DMS 273 (cell line): ENCODE data around the gene WDR33.

Experiments
- DNase-seq: peaks from one replicate; lab custom pipeline; 2025; ENCODE audit not compliant: unreplicated experiment; lab: John Stamatoyannopoulos, UW

Gene WDR33

GRCh38 chr2:127721978-127722355 lies 89.0 kb downstream of the WDR33 start:
- DNase-seq, result no peak

- no peak for DNase-seq
Measured at GRCh38 chr2:127721311-127721977, 89.5 kb downstream of the WDR33 start.

DNA sequence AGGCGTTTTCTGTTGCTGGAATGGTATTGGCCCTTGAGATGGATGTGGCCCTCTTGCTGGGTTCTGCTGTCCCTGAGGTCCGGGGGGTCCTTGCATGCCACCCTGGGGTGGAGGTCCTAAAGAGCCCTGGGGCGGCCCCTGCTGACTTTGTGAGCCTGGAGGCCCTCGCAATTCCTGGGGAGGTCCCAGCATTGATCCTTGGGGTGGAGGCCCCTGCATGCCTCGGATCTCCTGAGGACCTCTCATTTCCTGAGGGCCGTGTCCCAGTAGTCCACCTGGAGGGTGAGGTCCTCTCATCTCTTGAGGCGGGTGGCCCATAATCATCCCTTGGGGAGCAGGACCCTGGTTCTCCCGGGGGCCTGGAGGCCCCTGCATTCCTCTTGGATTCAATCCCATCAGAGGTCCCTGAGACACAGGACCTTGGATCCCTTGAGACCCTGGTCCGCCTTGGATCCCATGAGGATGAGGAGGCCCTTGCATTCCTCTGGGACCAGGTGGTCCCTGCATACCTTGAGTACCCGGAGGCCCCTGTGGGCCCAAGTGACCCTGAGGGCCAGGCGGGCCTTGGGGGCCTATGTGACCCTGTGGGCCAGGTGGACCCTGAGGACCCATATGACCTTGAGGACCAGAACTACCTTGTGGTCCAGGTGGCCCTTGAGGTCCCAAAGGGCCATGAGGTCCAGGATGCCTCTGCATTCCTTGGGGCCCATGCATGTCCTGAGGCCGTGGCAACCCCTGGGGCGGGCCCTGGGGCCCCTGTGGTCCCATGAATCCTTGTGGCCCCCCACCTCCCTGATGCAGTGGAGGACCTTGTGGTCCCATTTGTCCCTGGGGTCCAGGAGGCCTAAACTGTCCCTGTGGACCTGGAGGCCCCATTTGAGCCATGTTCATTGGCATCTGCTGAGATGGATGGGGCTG lies 91.4 kb downstream of the WDR33 start:
- DNase-seq, result no peak

DNA sequence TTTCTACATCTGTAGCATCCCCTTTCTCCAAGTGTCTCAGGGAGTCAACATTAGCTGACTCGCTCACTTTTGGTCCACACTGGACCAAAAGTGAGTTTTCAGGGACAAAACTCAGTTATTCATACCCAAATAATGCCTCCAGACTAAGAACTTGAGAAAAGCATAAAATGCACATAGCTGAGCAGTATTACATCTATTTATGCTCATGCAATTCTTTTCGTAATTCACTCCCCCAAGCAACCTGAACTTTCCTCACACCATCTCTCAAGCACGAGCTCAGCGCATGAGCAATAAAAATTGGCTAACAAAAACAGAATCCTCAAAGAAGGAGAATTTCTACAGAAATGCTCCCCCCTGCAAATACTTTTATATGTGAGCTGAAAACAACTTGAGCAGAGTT lies 92.7 kb downstream of the WDR33 start:
- no peak for DNase-seq

- DNase-seq, result no peak
Measured at GRCh38 chr2:127715778-127716449, 95.1 kb downstream of the WDR33 start.

DNA sequence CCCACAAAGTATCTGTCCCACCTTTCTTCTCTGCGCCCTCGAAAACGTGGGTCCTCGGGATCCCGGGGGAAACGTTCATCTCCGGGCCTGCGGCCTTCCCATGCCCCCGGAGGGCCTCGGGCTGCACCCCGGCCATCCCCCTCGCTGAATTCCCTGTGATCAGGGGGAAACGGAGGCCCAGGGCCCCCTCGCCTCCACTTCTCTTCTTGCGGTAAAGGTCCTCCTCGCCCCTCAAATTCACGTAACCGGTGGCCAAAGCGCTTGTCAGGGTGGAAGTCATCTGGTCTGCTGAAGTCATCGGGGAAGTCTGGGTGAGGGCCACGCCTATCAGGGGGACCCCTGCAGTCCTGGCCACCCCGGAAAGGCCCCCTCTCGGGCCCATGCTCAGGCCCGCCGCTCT lies 97.4 kb downstream of the WDR33 start:
- no peak for DNase-seq

DNA sequence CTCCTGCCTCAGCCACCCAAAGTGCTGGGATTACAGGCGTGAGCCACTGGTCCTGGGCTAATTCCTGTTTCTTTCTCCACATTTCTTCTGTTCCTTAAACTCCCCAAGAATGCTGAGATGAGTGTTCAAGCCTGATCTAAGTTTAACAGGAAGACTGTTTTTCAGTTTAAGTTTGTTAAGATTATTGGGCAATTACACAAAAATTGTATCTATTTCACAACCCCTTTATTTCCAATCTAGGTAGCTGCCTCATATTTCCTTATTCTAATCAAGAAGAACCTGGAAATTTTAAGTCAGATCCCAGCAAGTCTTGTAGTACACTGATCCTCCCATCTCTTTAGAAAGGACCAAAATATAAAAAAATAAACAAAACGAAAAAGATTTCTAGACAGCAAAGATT lies 98.0 kb downstream of the WDR33 start:
- no peak for DNase-seq

GRCh38 chr2:127709336-127709735 lies 101.6 kb downstream of the WDR33 start:
- DNase-seq, result no peak

- no peak for DNase-seq
Measured at GRCh38 chr2:127707890-127708648, 102.9 kb downstream of the WDR33 start.

DNA sequence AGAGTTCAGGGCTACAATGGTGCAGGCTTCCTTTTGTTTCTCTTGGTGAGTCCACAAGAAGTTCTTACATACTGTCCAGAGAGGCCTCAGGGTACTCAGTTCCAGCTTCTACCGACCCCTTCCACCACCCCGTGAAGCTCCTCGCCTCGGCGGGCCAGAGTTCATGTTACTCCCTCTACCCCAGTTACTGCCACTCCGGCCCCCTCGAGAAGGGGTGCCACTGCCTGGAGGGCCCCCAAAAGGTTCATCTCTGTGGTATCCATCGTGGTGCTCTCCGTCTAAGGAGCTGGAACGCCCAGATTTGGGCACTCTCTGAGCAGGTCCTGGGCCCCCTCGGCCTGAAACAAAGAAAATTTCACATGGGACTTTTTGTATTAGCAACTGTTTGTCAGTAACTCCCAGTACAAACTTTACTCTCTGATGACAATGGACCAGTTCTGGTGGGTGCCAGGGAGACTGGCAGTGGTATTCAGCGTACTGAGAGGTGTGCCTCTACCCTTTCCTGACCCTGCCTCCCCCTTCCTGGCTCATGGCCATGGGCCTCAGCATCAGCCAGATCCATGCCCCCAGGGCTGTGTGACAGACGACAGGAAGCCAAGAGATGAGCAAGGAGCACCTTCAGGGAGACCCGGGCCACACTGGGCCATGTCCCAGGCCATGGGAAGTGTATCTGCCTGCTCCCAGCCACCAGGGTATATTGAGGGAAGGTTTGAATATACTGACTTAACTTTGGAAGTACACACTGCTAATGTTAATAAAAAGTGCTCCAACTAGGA lies 104.6 kb downstream of the WDR33 start:
- no peak for DNase-seq

DNA sequence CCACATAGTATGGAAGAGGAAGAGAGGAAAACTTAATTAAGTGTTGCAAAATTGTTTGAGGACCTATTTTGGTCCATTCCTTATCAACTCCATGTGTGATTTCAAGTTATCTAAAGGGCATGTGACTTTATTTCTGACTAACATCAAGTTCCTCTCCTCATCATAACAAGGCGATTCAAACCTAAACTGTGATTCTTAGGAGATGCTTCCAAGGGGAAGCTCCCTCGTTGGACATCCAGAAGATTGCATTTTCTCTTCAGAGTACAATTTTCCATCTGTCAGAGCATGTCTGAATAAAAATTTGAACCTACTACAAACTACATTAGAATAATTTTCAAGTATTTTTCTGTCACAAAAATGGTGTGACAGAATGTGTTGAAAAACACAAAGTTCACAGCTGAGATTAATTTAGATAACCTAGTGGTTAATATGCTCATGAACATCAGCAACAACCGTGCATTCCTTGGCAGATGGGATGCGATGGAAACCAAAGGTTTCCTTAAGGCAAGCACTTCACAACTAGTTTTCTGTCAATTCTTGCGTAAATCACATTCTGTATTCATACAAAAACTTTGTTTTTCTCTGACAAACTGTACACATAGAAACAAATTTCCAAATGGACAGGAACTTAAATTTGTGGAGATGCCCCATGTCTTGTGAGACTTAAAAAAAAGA lies 105.4 kb downstream of the WDR33 start:
- no peak for DNase-seq

DNA sequence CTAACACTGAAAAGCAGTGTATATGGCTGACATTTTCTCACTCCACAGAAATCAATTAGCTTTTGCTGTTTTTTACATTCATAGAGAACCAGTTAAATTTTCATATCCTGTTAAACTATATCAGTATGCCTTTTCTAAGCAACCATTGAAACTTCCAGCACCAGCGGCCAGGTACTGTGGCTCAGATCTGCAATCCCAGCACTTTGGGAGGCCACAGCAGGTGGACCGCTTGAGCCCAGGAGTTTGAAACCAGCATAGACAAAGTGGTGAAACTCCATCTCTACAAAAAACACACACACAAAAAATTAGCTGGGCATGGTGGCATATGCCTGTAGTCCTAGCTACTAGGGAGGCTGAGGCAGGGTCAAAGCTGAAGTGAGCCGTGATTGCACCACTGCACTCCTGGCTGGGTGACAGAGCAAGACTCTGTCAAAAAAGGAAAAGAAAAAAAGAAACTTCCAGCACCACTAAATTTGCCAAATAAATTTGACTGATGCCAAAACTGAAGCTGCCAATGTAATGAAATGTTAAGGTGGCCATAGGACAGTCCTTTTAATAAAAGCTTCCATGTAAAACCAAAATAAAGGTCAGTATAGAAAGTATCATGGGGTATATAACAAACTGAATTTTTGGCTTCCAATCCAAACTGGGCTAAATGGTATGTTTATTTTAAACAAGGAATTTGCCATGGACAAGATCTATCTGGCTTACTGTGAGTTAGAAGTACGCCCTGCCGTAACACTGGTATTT lies 106.2 kb downstream of the WDR33 start:
- no peak for DNase-seq

DNA sequence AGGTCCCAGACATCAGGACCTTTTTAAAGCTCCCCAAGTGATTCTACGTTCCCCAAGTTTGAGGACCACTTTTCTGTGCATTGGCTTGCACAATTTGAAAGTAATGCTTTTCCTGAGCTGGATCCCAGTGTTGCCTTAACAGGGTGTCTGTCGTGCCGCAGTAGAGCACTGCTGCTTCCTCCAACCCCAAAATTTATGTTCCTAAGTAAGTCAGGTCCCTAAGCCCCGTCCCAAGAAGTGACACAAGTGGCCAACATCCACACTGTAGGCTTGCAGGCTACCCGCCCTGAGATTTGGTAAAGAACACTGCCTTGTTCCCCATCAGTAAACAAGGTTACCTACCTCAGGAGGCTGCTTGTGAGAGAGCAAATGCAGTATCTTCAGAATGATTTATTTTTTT lies 107.7 kb downstream of the WDR33 start:
- no peak for DNase-seq

DNA sequence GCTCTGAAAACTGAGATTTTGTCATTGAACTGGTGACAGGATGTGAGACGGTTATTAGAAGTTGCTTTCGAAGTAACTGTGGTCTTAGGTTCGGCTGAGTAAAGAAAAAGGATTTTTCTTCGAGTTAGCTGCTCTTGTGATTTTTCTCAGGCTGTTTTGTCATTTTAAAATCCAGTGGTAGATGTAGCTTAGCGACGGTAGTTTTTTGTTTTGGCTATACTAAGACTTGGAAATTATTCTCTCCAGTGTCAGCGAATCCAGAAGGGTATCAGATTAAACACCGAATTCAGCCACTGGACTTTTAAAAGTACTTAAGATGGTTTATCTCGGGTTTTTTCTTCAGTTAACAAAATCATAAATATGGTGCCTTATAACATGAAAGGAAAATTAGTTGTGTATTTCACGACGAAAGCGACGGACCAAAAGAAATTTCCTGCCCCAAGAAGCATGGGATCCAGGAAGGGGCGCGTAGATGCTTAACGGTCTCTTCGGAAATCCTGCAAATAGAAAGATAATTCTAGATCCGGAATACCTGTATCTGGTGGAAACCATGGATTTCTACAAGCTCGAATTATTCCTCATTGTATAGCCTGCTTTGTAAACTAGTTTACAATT lies 108.5 kb downstream of the WDR33 start:
- DNase-seq, result no peak

DNA sequence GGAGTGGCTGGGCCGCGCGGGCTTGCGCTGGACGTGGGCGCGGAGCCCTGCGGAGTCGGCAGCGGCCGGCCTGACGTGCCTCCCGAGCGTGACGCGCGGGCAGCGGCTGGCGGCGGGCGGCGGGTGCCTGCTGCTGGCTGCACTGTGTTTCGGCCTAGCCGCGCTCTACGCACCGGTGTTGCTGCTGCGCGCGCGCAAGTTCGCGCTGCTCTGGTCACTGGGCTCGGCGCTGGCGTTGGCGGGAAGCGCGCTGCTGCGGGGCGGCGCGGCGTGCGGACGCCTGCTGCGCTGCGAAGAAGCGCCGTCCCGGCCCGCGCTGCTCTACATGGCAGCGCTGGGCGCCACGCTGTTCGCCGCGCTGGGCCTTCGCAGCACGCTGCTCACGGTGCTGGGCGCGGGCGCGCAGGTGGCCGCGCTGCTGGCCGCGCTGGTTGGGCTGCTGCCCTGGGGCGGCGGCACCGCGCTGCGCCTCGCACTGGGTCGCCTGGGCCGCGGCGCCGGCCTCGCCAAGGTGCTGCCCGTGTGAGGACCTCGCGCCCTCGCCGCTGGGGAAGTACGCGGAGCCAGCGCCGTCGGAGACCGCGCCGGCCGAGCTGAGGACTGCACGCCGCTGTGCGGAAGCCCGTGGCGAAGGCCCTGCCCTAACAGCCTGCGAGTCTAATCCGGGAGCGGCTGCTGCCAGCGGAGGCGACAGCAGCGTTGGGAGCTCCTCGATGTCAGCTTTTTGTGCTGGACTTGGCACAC lies 109.1 kb downstream of the WDR33 start:
- peak; percentile 90 for DNase-seq

GRCh38 chr2:127701193-127701650 lies 109.7 kb downstream of the WDR33 start, which contains the start of gene SFT2D3:
Gene SFT2D3, plus strand, starts transcription at chr2:127701497. Its CDS starts 32 bp downstream, at chr2:127701529.
- peak; percentile 95 for DNase-seq

DNA sequence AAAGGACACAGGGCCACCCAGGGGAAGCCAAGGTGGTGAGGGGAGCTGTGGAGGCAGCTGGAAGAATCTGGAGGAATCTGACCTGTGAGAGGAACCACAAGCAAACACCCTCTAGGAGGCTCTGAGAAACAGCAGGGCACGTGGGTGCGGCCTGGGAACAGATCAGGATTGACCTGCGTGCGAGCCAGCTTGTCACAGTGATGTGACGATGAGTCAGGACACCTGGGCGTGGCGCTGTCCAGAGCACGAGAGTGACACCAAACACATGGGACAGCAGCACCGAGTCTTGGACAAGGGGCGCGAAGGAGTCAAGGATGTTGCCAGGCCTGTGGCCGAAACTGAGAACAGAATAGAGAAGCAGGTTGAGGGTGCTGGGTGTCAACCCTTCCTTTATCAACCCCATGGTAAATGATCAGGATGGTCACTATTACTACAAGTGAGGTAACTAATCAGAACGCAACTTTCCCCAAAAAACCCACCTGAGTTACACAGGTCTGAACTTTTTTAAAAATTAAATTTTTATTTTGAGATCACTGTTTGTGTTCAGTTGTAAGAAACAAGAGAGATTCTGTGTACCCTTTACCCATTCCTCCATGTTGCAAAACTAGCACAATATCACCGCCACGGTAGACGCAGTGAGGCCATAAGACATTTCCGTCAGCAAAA lies 110.3 kb downstream of the WDR33 start:
- no peak for DNase-seq
